ENCODE results near the gene BDKRB2.

The BDKRB2 gene

GRCh38 chr14:96215452-96216244 lies 11.0 kb downstream of the BDKRB2 start:
- Histone ChIP-seq H3K9me3 (ENCODE audit: control insufficient read depth, low read length) (peaks cover 11% of the 10 kb centered on the region), H3K4me1 (ENCODE audit: control insufficient read depth, insufficient read depth, low read length) (no peaks in the 10 kb centered on the region), H3K9ac (ENCODE audit: low read length) (no peak overlapping the region), H3K4me3 (ENCODE audit: low read length) (no peak overlapping the region), H3K27me3 (replicated peaks; ENCODE audit: control insufficient read depth, insufficient read depth, low read length) (no peaks in the 10 kb centered on the region), H3K36me3 (ENCODE audit: control insufficient read depth, insufficient read depth, low read length, severe bottlenecking) (no peaks in the 10 kb centered on the region)
- DNase-seq (ENCODE audit: low read depth), result no peak

GRCh38 chr14:96216627-96217026 lies 12.0 kb downstream of the BDKRB2 start:
- Histone ChIP-seq H3K36me3 (ENCODE audit: control insufficient read depth, insufficient read depth, low read length, severe bottlenecking) (no peaks in the 10 kb centered on the region), H3K27me3 (replicated peaks; ENCODE audit: control insufficient read depth, insufficient read depth, low read length) (no peaks in the 10 kb centered on the region), H3K9me3 (ENCODE audit: control insufficient read depth, low read length) (peaks cover 10% of the 10 kb centered on the region), H3K4me1 (ENCODE audit: control insufficient read depth, insufficient read depth, low read length) (no peaks in the 10 kb centered on the region), H3K4me3 (ENCODE audit: low read length) (no peak overlapping the region), H3K9ac (ENCODE audit: low read length) (no peak overlapping the region)
- DNase-seq (ENCODE audit: low read depth), result no peak

GRCh38 chr14:96217376-96217913 lies 12.8 kb downstream of the BDKRB2 start:
- Histone ChIP-seq H3K9ac (ENCODE audit: low read length) (no peak overlapping the region), H3K9me3 (ENCODE audit: control insufficient read depth, low read length) (peaks cover 2% of the 10 kb centered on the region), H3K4me1 (ENCODE audit: control insufficient read depth, insufficient read depth, low read length) (no peaks in the 10 kb centered on the region), H3K36me3 (ENCODE audit: control insufficient read depth, insufficient read depth, low read length, severe bottlenecking) (no peaks in the 10 kb centered on the region), H3K27me3 (replicated peaks; ENCODE audit: control insufficient read depth, insufficient read depth, low read length) (no peaks in the 10 kb centered on the region), H3K4me3 (ENCODE audit: low read length) (no peak overlapping the region)
- DNase-seq (ENCODE audit: low read depth), result no peak

- no peak for DNase-seq (ENCODE audit: low read depth)
- Histone ChIP-seq H3K9ac (ENCODE audit: low read length) (no peak overlapping the region), H3K4me3 (ENCODE audit: low read length) (no peak overlapping the region), H3K27me3 (replicated peaks; ENCODE audit: control insufficient read depth, insufficient read depth, low read length) (no peaks in the 10 kb centered on the region), H3K36me3 (ENCODE audit: control insufficient read depth, insufficient read depth, low read length, severe bottlenecking) (no peaks in the 10 kb centered on the region), H3K4me1 (ENCODE audit: control insufficient read depth, insufficient read depth, low read length) (peaks cover 13% of the 10 kb centered on the region), H3K9me3 (ENCODE audit: control insufficient read depth, low read length) (no peaks in the 10 kb centered on the region)
Measured at GRCh38 chr14:96221109-96221650, 16.5 kb downstream of the BDKRB2 start.

GRCh38 chr14:96221841-96222240 lies 17.2 kb downstream of the BDKRB2 start:
- Histone ChIP-seq H3K4me1 (ENCODE audit: control insufficient read depth, insufficient read depth, low read length) (peaks cover 13% of the 10 kb centered on the region), H3K4me3 (ENCODE audit: low read length) (no peak overlapping the region), H3K9ac (ENCODE audit: low read length) (no peak overlapping the region), H3K36me3 (ENCODE audit: control insufficient read depth, insufficient read depth, low read length, severe bottlenecking) (no peaks in the 10 kb centered on the region), H3K27me3 (replicated peaks; ENCODE audit: control insufficient read depth, insufficient read depth, low read length) (no peaks in the 10 kb centered on the region), H3K9me3 (ENCODE audit: control insufficient read depth, low read length) (no peaks in the 10 kb centered on the region)
- DNase-seq (ENCODE audit: low read depth), result no peak

- Histone ChIP-seq H3K36me3 (ENCODE audit: control insufficient read depth, insufficient read depth, low read length, severe bottlenecking) (no peaks in the 10 kb centered on the region), H3K27me3 (replicated peaks; ENCODE audit: control insufficient read depth, insufficient read depth, low read length) (no peaks in the 10 kb centered on the region), H3K9ac (ENCODE audit: low read length) (no peak overlapping the region), H3K9me3 (ENCODE audit: control insufficient read depth, low read length) (no peaks in the 10 kb centered on the region), H3K4me3 (ENCODE audit: low read length) (no peak overlapping the region), H3K4me1 (ENCODE audit: control insufficient read depth, insufficient read depth, low read length) (peaks cover 16% of the 10 kb centered on the region)
- no peak for DNase-seq (ENCODE audit: low read depth)
Measured at GRCh38 chr14:96224480-96225096, 19.9 kb downstream of the BDKRB2 start.

GRCh38 chr14:96225213-96225612 lies 20.6 kb downstream of the BDKRB2 start:
- no peak for DNase-seq (ENCODE audit: low read depth)
- no peaks in the 10 kb centered on the region for H3K9me3 ChIP-seq (ENCODE audit: control insufficient read depth, low read length)
- no peaks in the 10 kb centered on the region for H3K27me3 ChIP-seq (replicated peaks; ENCODE audit: control insufficient read depth, insufficient read depth, low read length)
- no peak overlapping the region for H3K4me3 ChIP-seq (ENCODE audit: low read length)
- no peaks in the 10 kb centered on the region for H3K36me3 ChIP-seq (ENCODE audit: control insufficient read depth, insufficient read depth, low read length, severe bottlenecking)
- H3K4me1 ChIP-seq (ENCODE audit: control insufficient read depth, insufficient read depth, low read length), result peaks cover 16% of the 10 kb centered on the region
- H3K9ac ChIP-seq (ENCODE audit: low read length), result no peak overlapping the region

- Histone ChIP-seq H3K27me3 (replicated peaks; ENCODE audit: control insufficient read depth, insufficient read depth, low read length) (no peaks in the 10 kb centered on the region), H3K36me3 (ENCODE audit: control insufficient read depth, insufficient read depth, low read length, severe bottlenecking) (no peaks in the 10 kb centered on the region), H3K9me3 (ENCODE audit: control insufficient read depth, low read length) (no peaks in the 10 kb centered on the region), H3K4me3 (ENCODE audit: low read length) (no peak overlapping the region), H3K9ac (ENCODE audit: low read length) (no peak overlapping the region), H3K4me1 (ENCODE audit: control insufficient read depth, insufficient read depth, low read length) (peaks cover 16% of the 10 kb centered on the region)
- DNase-seq (ENCODE audit: low read depth), result peak; percentile 38
Measured at GRCh38 chr14:96225745-96226151, 21.1 kb downstream of the BDKRB2 start.

- Histone ChIP-seq H3K4me1 (ENCODE audit: control insufficient read depth, insufficient read depth, low read length) (peaks cover 23% of the 10 kb centered on the region), H3K9ac (ENCODE audit: low read length) (no peak overlapping the region), H3K4me3 (ENCODE audit: low read length) (no peak overlapping the region), H3K9me3 (ENCODE audit: control insufficient read depth, low read length) (no peaks in the 10 kb centered on the region), H3K27me3 (replicated peaks; ENCODE audit: control insufficient read depth, insufficient read depth, low read length) (no peaks in the 10 kb centered on the region), H3K36me3 (ENCODE audit: control insufficient read depth, insufficient read depth, low read length, severe bottlenecking) (no peaks in the 10 kb centered on the region)
- DNase-seq (ENCODE audit: low read depth), result no peak
Measured at GRCh38 chr14:96227428-96227827, 22.8 kb downstream of the BDKRB2 start.

GRCh38 chr14:96229315-96229714 lies 24.7 kb downstream of the BDKRB2 start:
- peaks cover 33% of the 10 kb centered on the region for H3K4me1 ChIP-seq (ENCODE audit: control insufficient read depth, insufficient read depth, low read length)
- DNase-seq (ENCODE audit: low read depth), result no peak
- H3K9me3 ChIP-seq (ENCODE audit: control insufficient read depth, low read length), result no peaks in the 10 kb centered on the region
- no peaks in the 10 kb centered on the region for H3K27me3 ChIP-seq (replicated peaks; ENCODE audit: control insufficient read depth, insufficient read depth, low read length)
- H3K36me3 ChIP-seq (ENCODE audit: control insufficient read depth, insufficient read depth, low read length, severe bottlenecking), result no peaks in the 10 kb centered on the region
- no peak overlapping the region for H3K9ac ChIP-seq (ENCODE audit: low read length)
- no peak overlapping the region for H3K4me3 ChIP-seq (ENCODE audit: low read length)

- no peak overlapping the region for H3K4me3 ChIP-seq (ENCODE audit: low read length)
- no peaks in the 10 kb centered on the region for H3K27me3 ChIP-seq (replicated peaks; ENCODE audit: control insufficient read depth, insufficient read depth, low read length)
- no peak for DNase-seq (ENCODE audit: low read depth)
- H3K36me3 ChIP-seq (ENCODE audit: control insufficient read depth, insufficient read depth, low read length, severe bottlenecking), result no peaks in the 10 kb centered on the region
- no peaks in the 10 kb centered on the region for H3K9me3 ChIP-seq (ENCODE audit: control insufficient read depth, low read length)
- H3K9ac ChIP-seq (ENCODE audit: low read length), result peak overlapping the region; percentile 0
- peaks cover 30% of the 10 kb centered on the region for H3K4me1 ChIP-seq (ENCODE audit: control insufficient read depth, insufficient read depth, low read length)
Measured at GRCh38 chr14:96231056-96231455, 26.4 kb downstream of the BDKRB2 start.
